HEK293T (cell line): ENCODE measurements around the gene GNG13.

ENCODE experiments used
- ARNT ChIP-seq: fragments of 450-650 bp; IDR thresholded peaks from 2 replicates; pipeline ENCODE4 v1.6.1; 2017; ENCODE audit warnings: mild to moderate bottlenecking
- BHLHE40 ChIP-seq: fragments of 450-650 bp; IDR thresholded peaks from 2 replicates; pipeline ENCODE4 v1.6.1; 2016; ENCODE audit warnings: mild to moderate bottlenecking, moderate library complexity, borderline replicate concordance
- ELF4 ChIP-seq: fragments of 450-650 bp; IDR thresholded peaks from 2 replicates; pipeline ENCODE4 v1.6.1; 2017; ENCODE audit warnings: antibody characterized with exemption
- FOXA1 ChIP-seq: fragments of 450-650 bp; IDR thresholded peaks from 2 replicates; pipeline ENCODE4 v1.6.1; 2016; ENCODE audit warnings: mild to moderate bottlenecking
- FOXK2 ChIP-seq: fragments of 450-650 bp; IDR thresholded peaks from 2 replicates; pipeline ENCODE4 v1.6.1; 2016; ENCODE audit warnings: mild to moderate bottlenecking
- FOXM1 ChIP-seq: fragments of 450-650 bp; IDR thresholded peaks from 2 replicates; pipeline ENCODE4 v1.6.1; 2017; ENCODE audit warnings: mild to moderate bottlenecking, borderline replicate concordance
- HDGF ChIP-seq: fragments of 450-650 bp; IDR thresholded peaks from 2 replicates; pipeline ENCODE4 v1.6.1; 2017; ENCODE audit warnings: antibody characterized with exemption, borderline replicate concordance
- LEF1 ChIP-seq: fragments of 450-650 bp; IDR thresholded peaks from 2 replicates; pipeline ENCODE4 v1.6.1; 2017; ENCODE audit warnings: mild to moderate bottlenecking, borderline replicate concordance
- NFRKB ChIP-seq: fragments of 450-650 bp; IDR thresholded peaks from 2 replicates; pipeline ENCODE4 v1.6.1; 2016; ENCODE audit warnings: mild to moderate bottlenecking, moderate library complexity
- SP1 ChIP-seq: fragments of 450-650 bp; IDR thresholded peaks from 2 replicates; pipeline ENCODE4 v1.6.1; 2017
- SUZ12 ChIP-seq: fragments of 450-650 bp; IDR thresholded peaks from 2 replicates; pipeline ENCODE4 v1.6.1; 2016; ENCODE audit warnings: mild to moderate bottlenecking
- TARDBP ChIP-seq: fragments of 450-650 bp; IDR thresholded peaks from 2 replicates; pipeline ENCODE4 v1.6.1; 2016
- TF ChIP-seq, protein P1 (sequence below): fragments of 450-650 bp; IDR thresholded peaks from 2 replicates; pipeline ENCODE4 v1.6.1; 2016

DNA sequence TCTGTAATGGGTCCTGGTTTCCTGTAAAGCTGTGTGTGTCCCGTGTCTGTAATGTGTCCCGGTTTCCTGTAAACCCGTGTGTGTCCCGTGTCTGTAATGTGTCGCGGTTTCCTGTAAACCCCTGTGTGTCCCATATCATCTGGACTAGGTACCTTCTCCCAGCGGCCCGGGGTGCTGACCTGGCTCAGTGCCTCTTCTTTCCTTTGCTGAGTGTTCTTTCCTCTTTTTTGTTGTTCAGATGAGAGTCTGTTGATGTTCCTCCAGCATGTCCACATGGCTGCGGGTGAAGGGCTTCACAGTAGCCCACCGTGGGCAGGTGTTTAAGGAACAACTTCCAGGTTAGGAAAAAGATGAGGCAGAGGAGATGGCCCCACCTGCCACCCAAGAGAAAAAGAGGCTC is 46.6 kb upstream of the GNG13 start:
- TF ChIP-seq HDGF = no peak
- no peak for TF ChIP-seq FOXK2
- no peak for TF ChIP-seq FOXA1
- TF ChIP-seq, protein P1, sequence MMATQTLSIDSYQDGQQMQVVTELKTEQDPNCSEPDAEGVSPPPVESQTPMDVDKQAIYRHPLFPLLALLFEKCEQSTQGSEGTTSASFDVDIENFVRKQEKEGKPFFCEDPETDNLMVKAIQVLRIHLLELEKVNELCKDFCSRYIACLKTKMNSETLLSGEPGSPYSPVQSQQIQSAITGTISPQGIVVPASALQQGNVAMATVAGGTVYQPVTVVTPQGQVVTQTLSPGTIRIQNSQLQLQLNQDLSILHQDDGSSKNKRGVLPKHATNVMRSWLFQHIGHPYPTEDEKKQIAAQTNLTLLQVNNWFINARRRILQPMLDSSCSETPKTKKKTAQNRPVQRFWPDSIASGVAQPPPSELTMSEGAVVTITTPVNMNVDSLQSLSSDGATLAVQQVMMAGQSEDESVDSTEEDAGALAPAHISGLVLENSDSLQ = no peak
- TF ChIP-seq NFRKB = no peak
- no peak for TF ChIP-seq SUZ12
- TF ChIP-seq ELF4 = no peak
- TF ChIP-seq ARNT = no peak
- TF ChIP-seq SP1 = no peak
- TF ChIP-seq FOXM1 = no peak
- TF ChIP-seq BHLHE40 = no peak
- no peak for TF ChIP-seq TARDBP
- TF ChIP-seq LEF1 = no peak
